GM18517 (cell line): Measurements from ENCODE around the gene SHC3.

Experiments
- ATAC-seq: cut with Tn5 transposase; IDR thresholded peaks from one replicate; pipeline ENCODE4 v1.9.1; 2021; ENCODE audit warnings: mild to moderate bottlenecking, moderate library complexity; ENCODE audit not compliant: unreplicated experiment

Gene SHC3

DNA sequence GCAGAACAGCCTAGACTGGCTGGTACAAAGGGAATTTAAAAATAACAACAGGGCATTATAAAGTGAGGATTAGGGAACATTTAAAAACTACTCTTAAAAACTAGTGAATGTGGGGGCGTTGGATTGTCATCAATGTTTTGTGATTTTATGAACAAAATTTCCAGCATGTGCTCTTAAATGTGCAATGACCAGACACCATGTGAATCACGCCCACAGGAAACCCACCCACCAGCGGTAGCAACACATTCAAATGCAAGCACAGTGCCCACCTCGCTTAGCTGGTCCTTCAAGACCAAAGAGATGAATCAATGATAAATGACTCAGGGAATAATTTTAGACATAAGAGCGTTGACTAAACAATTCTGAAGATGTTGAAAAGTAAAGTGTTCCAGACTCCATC, 146.4 kb downstream of the SHC3 start:
- ATAC-seq, result no peak

- no peak for ATAC-seq
These were observed 148.8 kb downstream of the SHC3 start for GRCh38 chr9:89029788-89030187.

GRCh38 chr9:89026876-89027275, 151.7 kb downstream of the SHC3 start:
- ATAC-seq, result no peak

- ATAC-seq, result no peak
These were observed 153.1 kb downstream of the SHC3 start for GRCh38 chr9:89025553-89025952.

DNA sequence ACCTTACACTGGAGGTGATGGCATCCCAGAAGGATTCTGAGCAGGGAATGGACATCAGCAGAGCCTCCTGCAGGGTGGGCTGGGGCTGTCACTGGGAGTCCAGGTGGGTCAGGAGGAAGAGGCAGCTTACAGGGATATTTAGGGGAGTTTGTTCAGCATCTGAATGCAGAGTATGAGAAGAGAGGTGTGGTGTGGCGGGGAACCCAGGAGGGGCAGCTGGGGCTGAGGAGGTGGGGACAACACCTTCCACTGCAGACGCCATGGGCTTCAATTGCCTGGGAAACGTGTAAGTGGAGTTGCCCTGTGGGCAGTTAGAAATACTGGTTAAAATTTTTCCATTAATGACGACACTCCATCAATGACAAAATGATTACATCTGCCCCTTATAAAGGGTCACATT, 153.9 kb downstream of the SHC3 start:
- no peak for ATAC-seq

DNA sequence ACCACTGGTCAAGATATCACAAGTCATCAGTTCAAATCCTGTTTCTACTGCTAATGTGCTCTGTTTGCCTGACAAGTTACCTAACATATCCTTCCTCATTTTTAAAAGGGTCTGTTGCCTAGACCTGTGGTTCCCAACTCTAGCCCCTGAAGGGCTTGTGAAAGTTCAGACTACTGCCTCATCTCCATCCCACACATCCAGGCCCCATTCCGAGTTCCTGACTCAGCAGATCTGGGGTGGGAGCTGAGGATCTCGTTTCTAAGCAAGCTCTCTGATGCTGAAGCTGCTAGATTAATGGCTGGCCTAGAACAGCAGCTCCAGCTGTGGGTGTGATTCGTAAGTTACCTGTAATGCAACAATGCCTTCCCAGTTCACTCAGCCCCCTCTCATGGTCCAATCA, 154.9 kb downstream of the SHC3 start:
- ATAC-seq, result no peak

DNA sequence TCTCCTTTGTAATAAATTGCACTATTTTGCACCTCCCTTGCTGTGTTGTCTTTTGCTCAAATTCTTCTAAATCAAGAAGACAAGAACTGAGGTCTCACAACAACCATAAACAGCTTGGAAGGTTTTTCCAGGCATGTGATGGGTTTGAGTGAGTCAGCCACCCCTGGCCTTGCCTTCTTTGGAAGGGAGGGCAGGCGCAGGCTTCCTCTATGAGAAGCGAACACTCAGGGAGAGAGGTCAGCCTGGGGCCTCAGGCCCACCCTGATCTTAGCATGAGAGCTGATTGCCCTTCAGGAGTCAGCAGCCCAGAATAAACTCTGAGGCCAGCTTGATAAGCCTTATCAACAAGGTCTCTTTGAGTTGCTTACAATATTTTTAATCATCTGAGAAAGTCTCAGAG, 155.7 kb downstream of the SHC3 start:
- ATAC-seq, result no peak

- no peak for ATAC-seq
These were observed 156.4 kb downstream of the SHC3 start for GRCh38 chr9:89022001-89022759.

DNA sequence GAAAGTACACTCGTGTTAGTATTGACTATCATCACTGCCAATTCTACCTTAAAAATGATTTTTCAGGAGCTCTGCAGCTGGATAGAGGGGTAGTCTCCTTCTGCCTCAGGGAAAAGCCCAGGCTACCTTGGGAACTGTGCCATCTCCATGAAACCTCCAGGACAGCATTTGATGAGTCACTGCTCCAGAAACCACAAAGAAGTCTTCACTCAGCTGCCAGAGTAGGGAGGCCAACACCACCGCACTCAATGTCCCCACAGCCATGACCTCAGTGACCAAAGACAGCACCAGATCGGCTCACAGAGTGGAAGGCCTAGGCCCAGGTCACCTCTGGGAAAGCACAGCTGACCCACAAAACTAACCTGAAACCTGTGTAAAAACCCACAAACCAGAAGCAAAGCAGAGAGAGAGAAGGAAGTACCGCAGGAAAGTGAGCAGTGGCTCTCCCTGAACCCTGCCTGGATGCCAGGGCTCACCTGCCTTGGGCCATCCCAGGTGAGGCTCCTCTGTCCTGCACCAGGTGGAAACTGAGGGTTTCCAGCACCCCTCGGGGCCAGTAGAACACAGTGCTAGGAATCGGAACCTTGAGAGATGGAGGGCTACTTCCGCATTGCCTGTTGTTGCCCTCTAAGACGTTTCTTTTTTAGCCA, 157.3 kb downstream of the SHC3 start:
- ATAC-seq, result no peak

DNA sequence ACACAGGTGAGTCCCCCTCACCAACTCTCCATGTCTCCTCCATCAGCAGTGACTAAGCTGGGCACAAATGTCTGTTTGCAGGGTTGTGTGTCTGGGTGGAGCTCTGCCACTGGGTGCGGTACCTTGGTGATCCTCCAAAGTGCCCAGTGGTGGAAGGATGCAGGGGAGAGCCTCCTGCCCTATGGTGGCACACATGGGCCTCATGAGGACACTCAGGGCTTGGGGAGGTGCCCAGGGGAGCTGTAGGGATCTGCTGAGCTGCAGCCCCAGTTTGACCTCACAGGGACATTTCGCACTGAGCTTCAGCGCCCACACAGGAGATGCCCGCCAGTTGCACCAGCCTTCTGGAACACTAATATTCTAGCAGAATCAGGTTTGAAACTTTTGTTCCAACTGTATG, 157.9 kb downstream of the SHC3 start:
- no peak for ATAC-seq

DNA sequence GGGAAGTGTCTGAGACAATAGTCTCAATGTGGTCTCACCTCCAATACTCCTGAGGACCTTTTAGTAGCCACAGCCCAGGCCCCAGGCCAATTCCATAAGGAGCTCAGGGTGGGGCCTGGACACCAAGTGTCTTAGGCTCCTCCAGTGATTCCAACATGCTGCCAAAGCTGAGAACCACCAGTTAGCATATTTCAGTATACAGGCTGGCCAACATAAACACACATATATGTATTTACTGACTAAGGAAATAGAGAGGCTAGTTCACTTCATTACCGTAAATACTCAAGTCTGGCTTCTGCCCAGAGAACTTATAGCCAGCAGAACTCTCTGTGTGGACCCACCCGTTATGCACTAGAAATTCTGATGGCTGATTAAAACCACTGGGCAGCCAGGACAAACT, 163.3 kb downstream of the SHC3 start:
- ATAC-seq, result no peak

- ATAC-seq, result no peak
These were observed 164.5 kb downstream of the SHC3 start for GRCh38 chr9:89014153-89014552.

DNA sequence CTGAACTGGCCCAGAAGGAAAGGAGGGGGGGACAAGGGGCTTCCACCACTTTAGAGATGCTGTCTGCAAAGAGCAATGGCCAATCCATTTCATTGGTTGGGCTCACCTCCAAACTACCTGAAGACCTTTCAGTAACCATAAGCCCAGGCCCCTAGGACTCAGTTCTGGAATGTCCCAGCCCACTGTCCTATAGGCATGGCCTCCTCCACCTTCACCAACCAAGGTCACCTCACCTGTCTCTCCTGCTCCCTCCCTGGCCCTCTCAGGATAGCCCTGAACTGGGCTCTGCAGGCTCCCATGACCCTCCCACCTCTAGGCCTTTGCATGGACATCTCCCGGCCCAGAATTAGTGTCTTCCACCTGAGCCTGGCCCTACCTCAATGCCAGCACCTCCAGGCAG, 165.0 kb downstream of the SHC3 start:
- no peak for ATAC-seq

- no peak for ATAC-seq
These were observed 166.2 kb downstream of the SHC3 start for GRCh38 chr9:89012294-89013042.

GRCh38 chr9:89011683-89012082, 166.9 kb downstream of the SHC3 start:
- ATAC-seq, result no peak

DNA sequence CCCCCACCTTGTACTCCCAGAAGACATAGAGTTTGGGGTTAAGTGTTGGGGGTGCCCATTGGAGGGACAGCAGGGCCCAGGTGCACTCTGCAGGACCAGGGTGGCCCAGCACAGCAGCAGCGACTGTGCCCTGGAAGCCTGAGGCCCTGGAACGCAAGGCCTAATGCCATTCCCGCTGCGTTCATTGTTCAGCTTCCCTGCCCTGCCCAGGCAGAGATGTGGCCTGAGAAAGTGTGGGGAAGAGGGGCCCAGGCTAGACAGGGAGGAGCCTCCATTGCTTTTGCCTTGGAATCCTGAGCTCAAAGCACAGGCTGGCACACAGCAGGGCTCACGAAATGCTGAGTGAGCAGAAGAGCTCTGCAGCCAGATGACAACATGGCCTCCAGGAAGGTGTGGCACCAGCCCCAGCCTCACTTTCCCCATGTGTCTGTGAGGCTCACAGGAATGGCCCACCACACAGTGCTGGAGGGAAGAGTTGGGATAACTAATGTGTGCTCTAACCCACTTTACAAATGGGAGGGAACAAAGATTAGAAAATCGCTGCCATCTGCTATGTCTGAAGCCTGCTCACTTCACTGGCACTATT, 168.0 kb downstream of the SHC3 start:
- ATAC-seq, result no peak

DNA sequence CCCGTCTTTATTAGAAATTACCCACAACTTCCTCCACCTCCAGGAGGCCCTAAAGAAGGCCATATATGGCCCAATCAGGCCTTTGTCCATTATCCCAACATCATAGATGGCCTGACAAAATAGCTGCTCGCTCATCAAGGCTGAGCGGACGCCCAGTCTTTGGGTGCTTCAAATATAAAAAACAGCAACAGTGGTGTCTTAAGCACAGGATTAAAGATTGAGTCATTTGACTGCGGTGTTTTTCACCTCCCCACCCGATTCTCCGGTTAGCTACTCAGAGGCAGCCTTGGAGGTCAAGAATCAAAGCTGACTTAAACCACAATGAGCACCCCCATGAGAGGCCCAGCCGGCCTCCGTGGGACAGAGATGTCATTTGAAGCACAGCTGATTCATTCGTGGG, 168.6 kb downstream of the SHC3 start:
- ATAC-seq, result no peak

DNA sequence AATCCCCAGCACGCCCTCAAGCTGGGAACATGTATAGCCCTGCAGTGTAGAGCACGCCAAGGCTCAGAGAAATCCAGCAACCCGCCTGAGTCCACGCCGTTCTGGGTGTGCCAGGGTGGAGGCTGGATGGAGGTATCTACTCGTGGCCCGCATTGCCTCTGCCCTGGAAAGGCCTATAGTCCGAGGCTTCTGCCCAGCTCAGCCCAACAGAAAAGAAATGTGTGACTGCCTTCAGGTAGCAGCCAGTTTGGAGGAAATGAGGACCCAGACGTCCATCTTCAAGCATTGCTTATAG, 169.1 kb downstream of the SHC3 start:
- ATAC-seq, result no peak

DNA sequence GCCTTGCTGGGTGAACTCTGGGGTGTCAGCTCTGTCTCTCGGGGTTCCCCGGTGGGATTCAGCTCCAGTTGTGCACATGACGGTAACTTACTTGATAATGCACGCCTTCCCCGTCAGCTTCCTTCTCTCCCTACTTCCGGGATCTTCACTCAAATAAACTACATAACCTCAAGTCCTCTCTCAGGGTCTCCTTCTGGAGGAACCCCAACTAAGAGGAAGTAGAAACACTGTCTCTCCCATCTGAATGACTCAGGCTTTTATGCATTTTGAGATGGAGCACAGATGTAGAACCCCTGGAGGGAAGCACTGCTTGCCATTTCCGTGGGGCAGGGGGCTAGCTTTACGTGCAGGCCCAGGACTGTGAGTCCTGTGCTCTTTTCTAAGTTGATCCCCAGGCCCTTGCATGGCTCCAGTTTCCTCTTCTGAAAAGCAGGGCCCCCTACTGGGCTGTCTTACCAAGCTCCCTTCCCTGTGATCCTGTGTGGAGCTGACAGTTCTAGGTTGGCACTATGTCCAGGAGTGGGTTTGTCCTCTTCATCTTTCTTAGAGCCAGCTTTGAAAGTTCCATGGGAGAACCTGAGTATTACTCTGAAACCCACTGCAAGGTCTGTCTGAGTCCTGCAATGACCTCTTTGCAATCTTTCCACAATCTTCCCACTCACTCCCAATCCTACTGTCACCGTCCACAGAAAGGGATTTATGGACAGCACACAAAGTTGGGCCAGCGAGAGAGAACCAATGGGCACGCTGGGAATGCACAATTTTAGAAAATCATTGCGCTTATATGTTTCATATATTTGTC, 169.7 kb downstream of the SHC3 start:
- ATAC-seq, result no peak

DNA sequence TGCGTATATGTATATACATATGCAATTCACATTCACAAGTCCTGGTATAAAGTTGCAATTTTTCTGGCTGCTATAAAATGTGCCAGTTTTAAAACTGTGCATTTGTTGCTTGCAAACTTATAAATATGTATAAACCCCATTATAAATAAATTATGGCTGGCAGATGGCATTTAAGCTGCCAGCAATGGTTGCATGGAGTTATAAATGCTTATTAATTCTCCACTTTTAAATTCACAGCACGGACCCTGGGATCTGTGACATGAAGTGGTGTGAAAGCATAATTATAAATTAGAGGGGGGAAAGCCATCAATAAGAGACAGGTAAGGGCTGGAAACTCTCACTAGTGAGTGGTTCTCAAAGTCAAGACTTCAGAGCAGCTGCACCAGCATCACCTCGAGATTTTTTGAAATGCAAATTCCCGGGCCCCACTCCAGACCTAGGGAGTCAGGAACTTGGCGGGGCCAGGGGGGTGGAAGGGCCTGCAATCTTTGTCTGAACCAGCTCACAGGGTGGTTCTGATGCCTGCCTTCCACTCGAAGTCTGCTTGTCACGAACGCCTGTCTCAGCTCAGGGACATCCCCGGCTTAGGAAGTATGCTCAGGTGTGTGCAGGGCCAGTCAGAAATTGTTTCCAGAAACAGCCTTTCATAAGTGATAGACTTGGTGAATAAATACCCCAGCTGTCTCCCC, 170.4 kb downstream of the SHC3 start:
- ATAC-seq, result no peak
